ENCODE measurements around the gene ICA1L. TPM values are rescaled to one million over a fixed set of nuclear protein-coding genes. Genes with fewer than 3 reads are reported as not detected.
A peak's percentile ranks its signal among the peaks of the same experiment; 100 is the strongest.

Gene ICA1L
- total RNA-seq, 1 donor from 2014 or later, result 12.0 TPM

- H3K4me3 Mint-ChIP-seq (ENCODE audit: unreplicated experiment), result no peak overlapping the region
- no peaks in the 10 kb centered on the region for H3K9me3 Mint-ChIP-seq (ENCODE audit: unreplicated experiment)
- H3K27ac Mint-ChIP-seq (ENCODE audit: unreplicated experiment), result no peak overlapping the region
- TF ChIP-seq CTCF (IDR thresholded peaks at IDR 0.05; ENCODE audit: partially characterized antibody, unreplicated experiment), result no peak
- no peaks in the 10 kb centered on the region for H3K4me1 Mint-ChIP-seq (ENCODE audit: low read depth, unreplicated experiment)
- no peaks in the 10 kb centered on the region for H3K36me3 Mint-ChIP-seq (ENCODE audit: unreplicated experiment)
- H3K27me3 Mint-ChIP-seq (ENCODE audit: unreplicated experiment), result no peaks in the 10 kb centered on the region
- DNase-seq, result no peak
Measured at GRCh38 chr2:202883987-202884675, 12.6 kb upstream of the ICA1L start.

GRCh38 chr2:202881570-202881969, 10.0 kb upstream of the ICA1L start:
- H3K9me3 Mint-ChIP-seq (ENCODE audit: unreplicated experiment), result no peaks in the 10 kb centered on the region
- no peak overlapping the region for H3K4me3 Mint-ChIP-seq (ENCODE audit: unreplicated experiment)
- no peaks in the 10 kb centered on the region for H3K36me3 Mint-ChIP-seq (ENCODE audit: unreplicated experiment)

GRCh38 chr2:202877699-202878098, 6.1 kb upstream of the ICA1L start:
- H3K4me1 Mint-ChIP-seq (ENCODE audit: low read depth, unreplicated experiment), result no peaks in the 10 kb centered on the region
- no peaks in the 10 kb centered on the region for H3K9me3 Mint-ChIP-seq (ENCODE audit: unreplicated experiment)
- no peaks in the 10 kb centered on the region for H3K36me3 Mint-ChIP-seq (ENCODE audit: unreplicated experiment)
- no peak overlapping the region for H3K4me3 Mint-ChIP-seq (ENCODE audit: unreplicated experiment)
- no peak for DNase-seq
- no peaks in the 10 kb centered on the region for H3K27me3 Mint-ChIP-seq (ENCODE audit: unreplicated experiment)
- H3K27ac Mint-ChIP-seq (ENCODE audit: unreplicated experiment), result no peak overlapping the region
- no peak for TF ChIP-seq CTCF (IDR thresholded peaks at IDR 0.05; ENCODE audit: partially characterized antibody, unreplicated experiment)

More at GRCh38 chr2:202881570-202881969, 10.0 kb upstream of the ICA1L start:
- no peak for DNase-seq
- H3K4me1 Mint-ChIP-seq (ENCODE audit: low read depth, unreplicated experiment), result no peaks in the 10 kb centered on the region
- H3K27me3 Mint-ChIP-seq (ENCODE audit: unreplicated experiment), result no peaks in the 10 kb centered on the region
- no peak overlapping the region for H3K27ac Mint-ChIP-seq (ENCODE audit: unreplicated experiment)
- TF ChIP-seq CTCF (IDR thresholded peaks at IDR 0.05; ENCODE audit: partially characterized antibody, unreplicated experiment), result no peak

- Mint-ChIP-seq H3K36me3 (ENCODE audit: unreplicated experiment) (peaks cover 4% of the 10 kb centered on the region), H3K4me3 (ENCODE audit: unreplicated experiment) (peak overlapping the region; percentile 95), H3K9me3 (ENCODE audit: unreplicated experiment) (peaks cover 2% of the 10 kb centered on the region), H3K27me3 (ENCODE audit: unreplicated experiment) (peaks cover 2% of the 10 kb centered on the region), H3K27ac (ENCODE audit: unreplicated experiment) (peak overlapping the region; percentile 77), H3K4me1 (ENCODE audit: low read depth, unreplicated experiment) (peaks cover 4% of the 10 kb centered on the region)
- DNase-seq, result peak; percentile 72
- no peak for TF ChIP-seq CTCF (IDR thresholded peaks at IDR 0.05; ENCODE audit: partially characterized antibody, unreplicated experiment)
Measured at GRCh38 chr2:202870431-202871299, 901 bp downstream of the ICA1L start.

GRCh38 chr2:202861987-202862386, 9.6 kb downstream of the ICA1L start:
- Mint-ChIP-seq H3K9me3 (ENCODE audit: unreplicated experiment) (peaks cover 5% of the 10 kb centered on the region), H3K27me3 (ENCODE audit: unreplicated experiment) (no peaks in the 10 kb centered on the region), H3K27ac (ENCODE audit: unreplicated experiment) (no peak overlapping the region), H3K4me3 (ENCODE audit: unreplicated experiment) (no peak overlapping the region), H3K4me1 (ENCODE audit: low read depth, unreplicated experiment) (no peaks in the 10 kb centered on the region), H3K36me3 (ENCODE audit: unreplicated experiment) (no peaks in the 10 kb centered on the region)
- DNase-seq, result no peak
- TF ChIP-seq CTCF (IDR thresholded peaks at IDR 0.05; ENCODE audit: partially characterized antibody, unreplicated experiment), result no peak
